A549 (cell line): ENCODE data around the gene BHMT. TPM values are rescaled to one million over a fixed set of nuclear protein-coding genes. Genes with fewer than 3 reads are reported as not detected.

ENCODE experiments used
- ATAC-seq, 2 experiments: fragments of 200-7000 bp in 1 of 2; fragments of >200 bp in 1 of 2; cut with Nextera tagmentation in 1 of 2; cut with Tn5 transposase in 1 of 2; 3 replicates each; pipeline versions ENCODE4 v1.8.0 to v1.9.1; 2018 to 2020; ENCODE audit warnings: mild to moderate bottlenecking in 1 of 2, moderate library complexity in 1 of 2
- CTCF ChIA-PET: fragments of 300-600 bp; sonication (Branson Sonifier 250); formaldehyde crosslinking; extraction: SDS; loops from one replicate; lab custom pipeline; 2021; ENCODE audit warnings: antibody characterized with exemption, inconsistent platforms; lab: Yijun Ruan, JAX
- POLR2A ChIA-PET: fragments of 350-600 bp; formaldehyde crosslinking; extraction: SDS; loops from one replicate; lab custom pipeline; 2021; ENCODE audit warnings: antibody characterized with exemption, inconsistent platforms; lab: Yijun Ruan, JAX
- DNase-seq, 2 experiments: peaks; one replicate each; pipeline versions ENCODE4 v3.0.0 to v3.0.0-alpha.2; 2011 to 2016; ENCODE audit warnings: low read depth in 1 of 2, low spot score in 1 of 2
- FAIRE-seq: peaks from 2 replicates; lab custom pipeline; 2011; peaks lifted over from hg19 to GRCh38; lab: Jason Lieb, UNC
- H3K27ac ChIP-seq, 2 experiments: fragments of >200 bp; sonication (Bioruptor Twin); formaldehyde crosslinking; 3 replicates each; pipeline ENCODE4 v1.5.1; 2016 to 2017
- H3K4me1 ChIP-seq: fragments of >200 bp; sonication (Bioruptor Twin); formaldehyde crosslinking; 3 replicates; pipeline ENCODE4 v1.6.1; 2016
- H3K4me2 ChIP-seq: fragments of >200 bp; sonication (Bioruptor Twin); formaldehyde crosslinking; 3 replicates; pipeline ENCODE4 v1.6.1; 2016
- H3K4me3 ChIP-seq: fragments of >200 bp; sonication (Bioruptor Twin); formaldehyde crosslinking; 3 replicates; pipeline ENCODE4 v1.5.1; 2016
- H3K9me3 ChIP-seq: fragments of >200 bp; sonication (Bioruptor Twin); formaldehyde crosslinking; 3 replicates; pipeline ENCODE4 v1.6.1; 2016
- CHD2 ChIP-seq: fragments of 150-350 bp; IDR thresholded peaks from 2 replicates; pipeline ENCODE4 v1.6.1; 2014; ENCODE audit warnings: low read length; ENCODE audit not compliant: partially characterized antibody
- CHD4 ChIP-seq: fragments of 200-600 bp; sonication (generic); IDR thresholded peaks from 2 replicates; pipeline ENCODE4 v1.6.1; 2016; ENCODE audit warnings: antibody characterized with exemption, mild to moderate bottlenecking, borderline replicate concordance
- CTCF ChIP-seq: fragments of >200 bp; sonication (Bioruptor Twin); formaldehyde crosslinking; IDR thresholded peaks from 3 replicates; pipeline ENCODE4 v1.5.1; 2016
- ELK1 ChIP-seq: fragments of 150-350 bp; IDR thresholded peaks from 2 replicates; pipeline ENCODE4 v1.6.1; 2014; ENCODE audit warnings: low read depth, mild to moderate bottlenecking, low read length
- FOSB ChIP-seq: fragments of 250-450 bp; sonication (Bioruptor Pico); IDR thresholded peaks from 2 replicates; pipeline ENCODE4 v1.5.0; 2020; ENCODE audit warnings: mild to moderate bottlenecking, moderate library complexity
- FOSL2 ChIP-seq, 2 experiments: fragments of 450-650 bp in 1 of 2; fragments of >200 bp in 1 of 2; sonication (Bioruptor Twin) in 1 of 2; formaldehyde crosslinking; IDR thresholded peaks; 2 replicates each; pipeline versions ENCODE4 v1.5.0 to v1.6.1; 2016 to 2020; ENCODE audit warnings: mild to moderate bottlenecking in 1 of 2, moderate library complexity in 1 of 2
- HEYL ChIP-seq: fragments of 250-450 bp; sonication (Bioruptor Pico); IDR thresholded peaks from 2 replicates; pipeline ENCODE4 v1.8.0; 2021; ENCODE audit warnings: mild to moderate bottlenecking, moderate library complexity
- HOXB13 ChIP-seq: fragments of 250-450 bp; sonication (Bioruptor Pico); IDR thresholded peaks from 2 replicates; pipeline ENCODE4 v1.5.0; 2020; ENCODE audit warnings: low read depth, mild to moderate bottlenecking, moderate library complexity
- JUN ChIP-seq, 2 experiments: fragments of >200 bp; sonication (Bioruptor Twin); formaldehyde crosslinking; IDR thresholded peaks; 2 replicates in 1 of 2; 3 replicates in 1 of 2; pipeline ENCODE4 v1.6.1; 2016 to 2017
- KDM1A ChIP-seq: fragments of 200-600 bp; sonication (generic); IDR thresholded peaks from 2 replicates; pipeline ENCODE4 v1.6.1; 2016; ENCODE audit warnings: low read depth, mild to moderate bottlenecking
- MYC ChIP-seq: IDR thresholded peaks from 2 replicates; pipeline ENCODE4 v1.6.1; 2012; ENCODE audit warnings: mild to moderate bottlenecking, inconsistent platforms, low read length, improper control_type of control experiment, borderline replicate concordance
- RAD21 ChIP-seq, 2 experiments: fragments of >200 bp in 1 of 2; sonication (Bioruptor Twin) in 1 of 2; formaldehyde crosslinking in 1 of 2; IDR thresholded peaks in 1 of 2; conservative IDR thresholded peaks in 1 of 2; 2 replicates in 1 of 2; 3 replicates in 1 of 2; pipeline ENCODE4 v1.6.1; 2012 to 2018; ENCODE audit warnings: inconsistent platforms in 1 of 2
- RARB ChIP-seq: fragments of 250-450 bp; sonication (Bioruptor Pico); IDR thresholded peaks from 2 replicates; pipeline ENCODE4 v1.8.0; 2021; ENCODE audit warnings: mild to moderate bottlenecking, moderate library complexity
- RCOR1 ChIP-seq: fragments of 150-350 bp; IDR thresholded peaks from 2 replicates; pipeline ENCODE4 v1.6.1; 2014; ENCODE audit warnings: antibody characterized with exemption, low read length, low read depth
- REST ChIP-seq: fragments of 200-600 bp; sonication (generic); IDR thresholded peaks from 2 replicates; pipeline ENCODE4 v1.6.1; 2016; ENCODE audit warnings: antibody characterized with exemption, mild to moderate bottlenecking, moderate library complexity
- RFX5 ChIP-seq: fragments of 450-650 bp; IDR thresholded peaks from 2 replicates; pipeline ENCODE4 v1.7.1; 2014; ENCODE audit warnings: antibody characterized with exemption, mild to moderate bottlenecking, moderate library complexity
- RNF2 ChIP-seq: fragments of 200-600 bp; sonication (generic); IDR thresholded peaks from 2 replicates; pipeline ENCODE4 v1.6.1; 2016; ENCODE audit warnings: low read depth, mild to moderate bottlenecking, antibody characterized with exemption, moderate library complexity, borderline replicate concordance
- SREBF2 ChIP-seq: fragments of 450-650 bp; IDR thresholded peaks from 2 replicates; pipeline ENCODE4 v1.6.1; 2014; ENCODE audit warnings: mild to moderate bottlenecking, moderate library complexity
- TFCP2L1 ChIP-seq: fragments of 250-450 bp; sonication (Bioruptor Pico); IDR thresholded peaks from 2 replicates; pipeline ENCODE4 v1.5.0; 2021; ENCODE audit warnings: mild to moderate bottlenecking
- TP53 ChIP-seq: fragments of 250-450 bp; sonication (Bioruptor Pico); IDR thresholded peaks from 2 replicates; pipeline ENCODE4 v1.5.0; 2021; ENCODE audit warnings: mild to moderate bottlenecking, moderate library complexity
- USF2 ChIP-seq: fragments of 450-650 bp; IDR thresholded peaks from 2 replicates; pipeline ENCODE4 v1.6.1; 2014; ENCODE audit warnings: antibody characterized with exemption
- ZNF302 ChIP-seq: fragments of 250-450 bp; sonication (Bioruptor Pico); IDR thresholded peaks from 2 replicates; pipeline ENCODE4 v1.9.0; 2021; ENCODE audit warnings: inconsistent platforms, mild to moderate bottlenecking, moderate library complexity
- WGBS: methylation state at CpG from one replicate; pipeline ENCODE4 v1.1.6; 2017; ENCODE audit errors: missing lambda C conversion rate; 5-methylcytosine and 5-hydroxymethylcytosine counted together
- polyA plus RNA-seq, 4 experiments: library from polyadenylated mRNA; depleted of rRNA in 3 of 4; stranded (reverse); fragments of >200 nt; fragmentation: RNase III in 1 of 4; extraction: RNeasy Plus Mini Kit Qiagen cat#74134 plus additional on column Dnase treatment in 1 of 4; gene quantifications; 2 replicates in 3 of 4; 3 replicates in 1 of 4; pipeline ENCODE4 v1.2.3, GENCODE V29; 2011 to 2017

Gene BHMT
- polyA plus RNA-seq, 2 of the 4 experiments (the other 2 are of a cell fraction), result not detected

- H3K4me3 ChIP-seq, result no peak overlapping the region
- H3K27ac ChIP-seq, result no peak overlapping the region
- TF ChIP-seq CHD2 (no peak), KDM1A (no peak), RNF2 (no peak), CTCF (no peak), ELK1 (no peak), TP53 (CRISPR knock-in tag) (no peak), SREBF2 (no peak)
- H3K9me3 ChIP-seq, result peaks cover 14% of the 10 kb centered on the region; the same call in 2 of the 3 replicates
- WGBS, result 58% methylated on average over 4 of the region's 4 CpGs
- CTCF ChIA-PET, result interaction anchor here (0.6 to 2.1 kb wide), 3 partner anchors 52 to 1228 kb away, joined by 3 to 8 read pairs (median 3); no protein-coding TSS in a partner anchor
- H3K4me1 ChIP-seq, result no peaks in the 10 kb centered on the region
- no peak for FAIRE-seq
- DNase-seq, result no peak
- ATAC-seq, result no peak
- POLR2A ChIA-PET, result no interaction called here
- H3K4me2 ChIP-seq, result no peak overlapping the region
Observed at GRCh38 chr5:79076819-79077218, 34.8 kb upstream of the BHMT start.

GRCh38 chr5:79077680-79078365, 33.8 kb upstream of the BHMT start:
- DNase-seq (no peak), FAIRE-seq (no peak), ATAC-seq (no peak)
- 35% methylated on average over 3 of the region's 3 CpGs for WGBS
- Histone ChIP-seq H3K9me3 (peaks cover 14% of the 10 kb centered on the region; the same call in 2 of the 3 replicates), H3K4me2 (no peak overlapping the region), H3K4me1 (no peaks in the 10 kb centered on the region), H3K4me3 (no peak overlapping the region), H3K27ac (no peak overlapping the region)
- CTCF ChIA-PET, result interaction anchor here (0.6 to 2.1 kb wide), 2 partner anchors 25 to 56 kb away, joined by 3 to 8 read pairs; no protein-coding TSS in a partner anchor
- POLR2A ChIA-PET, result no interaction called here
- TF ChIP-seq SREBF2 (no peak), CHD4 (no peak), FOSB (CRISPR knock-in tag) (no peak), HEYL (no peak), FOSL2 (IDR thresholded peaks at IDR 0.05) (no peak), FOSL2 (CRISPR knock-in tag; IDR thresholded peaks at IDR 0.05) (no peak), ZNF302 (CRISPR knock-in tag) (no peak), RFX5 (no peak), HOXB13 (no peak), REST (no peak), TFCP2L1 (CRISPR knock-in tag) (no peak), USF2 (no peak), RAD21 (conservative IDR thresholded peaks at IDR 0.05 in 1 of 2, IDR thresholded peaks at IDR 0.05 in 1 of 2) (no peak), JUN (IDR thresholded peaks at IDR 0.05) (no peak), RARB (CRISPR knock-in tag) (no peak), RCOR1 (no peak), MYC (no peak)
